ENCODE results near the gene RASGEF1C.

RASGEF1C gene

GRCh38 chr5:180209137-180209581 is at the start of gene RASGEF1C:
Gene RASGEF1C, minus strand, starts transcription at chr5:180209211. Its CDS starts 71,159 bp downstream, at chr5:180138052.
- no peak for DNase-seq

- DNase-seq = no peak
Observed at GRCh38 chr5:180253036-180253824, 44.2 kb upstream of the RASGEF1C start.

GRCh38 chr5:180251887-180252286 is 42.9 kb upstream of the RASGEF1C start:
- DNase-seq = no peak

- no peak for DNase-seq
Observed at GRCh38 chr5:180251141-180251540, 42.1 kb upstream of the RASGEF1C start.

GRCh38 chr5:180250329-180250728 is 41.3 kb upstream of the RASGEF1C start:
- DNase-seq = no peak

- DNase-seq = no peak
Observed at GRCh38 chr5:180241600-180241999, 32.6 kb upstream of the RASGEF1C start.

GRCh38 chr5:180238631-180239030 is 29.6 kb upstream of the RASGEF1C start:
- no peak for DNase-seq

- DNase-seq = no peak
Observed at GRCh38 chr5:180235846-180236245, 26.8 kb upstream of the RASGEF1C start.

GRCh38 chr5:180235077-180235476 is 26.1 kb upstream of the RASGEF1C start:
- DNase-seq = no peak

- DNase-seq = no peak
Observed at GRCh38 chr5:180234271-180234670, 25.3 kb upstream of the RASGEF1C start.

GRCh38 chr5:180233729-180234128 is 24.7 kb upstream of the RASGEF1C start:
- no peak for DNase-seq

GRCh38 chr5:180230017-180230416 is 21.0 kb upstream of the RASGEF1C start:
- DNase-seq = no peak

GRCh38 chr5:180222056-180222455 is 13.0 kb upstream of the RASGEF1C start:
- no peak for DNase-seq

- no peak for DNase-seq
Observed at GRCh38 chr5:180217797-180218196, 8.8 kb upstream of the RASGEF1C start.

- no peak for DNase-seq
Observed at GRCh38 chr5:180216646-180217171, 7.7 kb upstream of the RASGEF1C start.

- no peak for DNase-seq
Observed at GRCh38 chr5:180215783-180216630, 7.0 kb upstream of the RASGEF1C start.

- no peak for DNase-seq
Observed at GRCh38 chr5:180214870-180215770, 6.1 kb upstream of the RASGEF1C start.

- no peak for DNase-seq
Observed at GRCh38 chr5:180213657-180214207, 4.7 kb upstream of the RASGEF1C start.

- no peak for DNase-seq
Observed at GRCh38 chr5:180213256-180213600, 4.2 kb upstream of the RASGEF1C start.

- no peak for DNase-seq
Observed at GRCh38 chr5:180212363-180213255, 3.6 kb upstream of the RASGEF1C start.

GRCh38 chr5:180211761-180212035 is 2.7 kb upstream of the RASGEF1C start:
- no peak for DNase-seq
